HEK293 (cell line): ENCODE results near the gene PIM3.

Experiments used
- GLIS1 ChIP-seq: fragments of 450-650 bp; formaldehyde crosslinking; IDR thresholded peaks from 2 replicates; pipeline ENCODE4 v1.5.1; 2016; ENCODE audit warnings: missing biosample characterization, missing genetic modification characterization
- KLF16 ChIP-seq: fragments of 450-650 bp; formaldehyde crosslinking; IDR thresholded peaks from 2 replicates; pipeline ENCODE4 v1.5.1; 2017; ENCODE audit warnings: missing biosample characterization, missing genetic modification characterization
- REST ChIP-seq: fragments of 450-650 bp; formaldehyde crosslinking; IDR thresholded peaks from 2 replicates; pipeline ENCODE4 v1.5.1; 2016; ENCODE audit warnings: missing biosample characterization, missing genetic modification characterization
- SALL2 ChIP-seq: fragments of 450-650 bp; formaldehyde crosslinking; IDR thresholded peaks from 2 replicates; pipeline ENCODE4 v1.5.0; 2017; ENCODE audit warnings: missing biosample characterization, mild to moderate bottlenecking, missing genetic modification characterization, borderline replicate concordance
- SP3 ChIP-seq: fragments of 450-650 bp; formaldehyde crosslinking; IDR thresholded peaks from 2 replicates; pipeline ENCODE4 v1.5.1; 2016; ENCODE audit warnings: missing biosample characterization, missing genetic modification characterization
- TRIM28 ChIP-seq: IDR thresholded peaks from 2 replicates; pipeline ENCODE4 v1.6.1; 2011; ENCODE audit warnings: low read length, control low read depth, borderline replicate concordance
- WT1 ChIP-seq: fragments of 450-650 bp; formaldehyde crosslinking; IDR thresholded peaks from 2 replicates; pipeline ENCODE4 v1.5.1; 2016; ENCODE audit warnings: missing biosample characterization, missing genetic modification characterization
- ZBTB10 ChIP-seq: fragments of 450-650 bp; formaldehyde crosslinking; IDR thresholded peaks from 2 replicates; pipeline ENCODE4 v1.5.1; 2016; ENCODE audit warnings: missing biosample characterization, missing genetic modification characterization
- ZIC2 ChIP-seq: fragments of 450-650 bp; formaldehyde crosslinking; IDR thresholded peaks from 2 replicates; pipeline ENCODE4 v1.5.1; 2016; ENCODE audit warnings: missing biosample characterization, missing genetic modification characterization
- ZNF140 ChIP-seq: fragments of 450-650 bp; formaldehyde crosslinking; IDR thresholded peaks from 2 replicates; pipeline ENCODE4 v1.5.1; 2016; ENCODE audit warnings: missing biosample characterization, missing genetic modification characterization
- ZNF24 ChIP-seq: fragments of 450-650 bp; formaldehyde crosslinking; IDR thresholded peaks from 2 replicates; pipeline ENCODE4 v1.5.1; 2016; ENCODE audit warnings: missing biosample characterization, missing genetic modification characterization
- ZNF518A ChIP-seq: fragments of 450-650 bp; formaldehyde crosslinking; conservative IDR thresholded peaks from 2 replicates; pipeline ENCODE4 v1.5.1; 2016; ENCODE audit warnings: low read depth, missing biosample characterization, missing genetic modification characterization
- ZNF596 ChIP-seq: fragments of 450-650 bp; IDR thresholded peaks from 2 replicates; pipeline ENCODE4 v1.5.0; 2018; ENCODE audit warnings: missing biosample characterization, mild to moderate bottlenecking, missing genetic modification characterization, moderate library complexity
- ZNF600 ChIP-seq: fragments of 450-650 bp; formaldehyde crosslinking; IDR thresholded peaks from 2 replicates; pipeline ENCODE4 v1.5.1; 2016; ENCODE audit warnings: missing biosample characterization, missing genetic modification characterization
- ZNF660 ChIP-seq: fragments of 450-650 bp; IDR thresholded peaks from 2 replicates; pipeline ENCODE4 v1.5.1; 2018; ENCODE audit warnings: missing biosample characterization, mild to moderate bottlenecking, missing genetic modification characterization
- TF ChIP-seq, protein P1 (sequence below): fragments of 450-650 bp; formaldehyde crosslinking; IDR thresholded peaks from 2 replicates; pipeline ENCODE4 v1.5.1; 2016; ENCODE audit warnings: missing biosample characterization, missing genetic modification characterization, low read depth
- TF ChIP-seq, protein P2 (sequence below): fragments of 450-650 bp; formaldehyde crosslinking; IDR thresholded peaks from 2 replicates; pipeline ENCODE4 v1.5.1; 2017; ENCODE audit warnings: missing biosample characterization, missing genetic modification characterization
- TF ChIP-seq, protein P3 (sequence below): fragments of 450-650 bp; formaldehyde crosslinking; IDR thresholded peaks from 2 replicates; pipeline ENCODE4 v1.5.1; 2016; ENCODE audit warnings: missing biosample characterization, missing genetic modification characterization
- TF ChIP-seq, protein P4 (sequence below): fragments of 450-650 bp; formaldehyde crosslinking; IDR thresholded peaks from 2 replicates; pipeline ENCODE4 v1.5.1; 2016; ENCODE audit warnings: missing biosample characterization, missing genetic modification characterization

PIM3 gene

DNA sequence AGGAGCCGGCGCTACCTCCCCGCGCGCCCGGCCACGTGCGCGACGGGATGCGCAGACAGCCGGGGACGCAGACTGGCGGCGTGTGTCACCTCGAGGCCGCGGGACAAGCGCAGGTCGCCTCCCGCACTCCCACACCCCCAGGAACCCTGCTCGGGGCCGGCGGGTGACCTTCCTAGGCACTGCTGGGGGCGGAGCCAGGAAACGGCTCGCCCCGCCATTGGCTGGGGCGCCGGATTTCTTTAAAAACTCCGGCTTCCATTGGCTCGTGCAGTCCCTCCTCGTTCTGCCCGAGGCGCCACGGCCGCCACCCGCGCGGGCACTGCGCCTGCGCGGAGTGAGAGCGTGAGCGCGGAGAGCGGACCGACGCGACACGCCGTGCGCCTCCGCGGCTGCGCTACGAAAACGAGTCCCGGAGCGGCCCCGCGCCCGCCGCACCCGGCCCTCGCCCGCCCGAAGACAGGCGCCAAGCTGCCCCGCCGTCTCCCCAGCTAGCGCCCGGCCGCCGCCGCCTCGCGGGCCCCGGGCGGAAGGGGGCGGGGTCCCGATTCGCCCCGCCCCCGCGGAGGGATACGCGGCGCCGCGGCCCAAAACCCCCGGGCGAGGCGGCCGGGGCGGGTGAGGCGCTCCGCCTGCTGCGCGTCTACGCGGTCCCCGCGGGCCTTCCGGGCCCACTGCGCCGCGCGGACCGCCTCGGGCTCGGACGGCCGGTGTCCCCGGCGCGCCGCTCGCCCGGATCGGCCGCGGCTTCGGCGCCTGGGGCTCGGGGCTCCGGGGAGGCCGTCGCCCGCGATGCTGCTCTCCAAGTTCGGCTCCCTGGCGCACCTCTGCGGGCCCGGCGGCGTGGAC is at the start of gene PIM3 (continued):
- TF ChIP-seq ZIC2 (tag by site-specific recombination), result peak; percentile 89
- TF ChIP-seq REST (tag by site-specific recombination), result no peak
- TF ChIP-seq, protein P1, sequence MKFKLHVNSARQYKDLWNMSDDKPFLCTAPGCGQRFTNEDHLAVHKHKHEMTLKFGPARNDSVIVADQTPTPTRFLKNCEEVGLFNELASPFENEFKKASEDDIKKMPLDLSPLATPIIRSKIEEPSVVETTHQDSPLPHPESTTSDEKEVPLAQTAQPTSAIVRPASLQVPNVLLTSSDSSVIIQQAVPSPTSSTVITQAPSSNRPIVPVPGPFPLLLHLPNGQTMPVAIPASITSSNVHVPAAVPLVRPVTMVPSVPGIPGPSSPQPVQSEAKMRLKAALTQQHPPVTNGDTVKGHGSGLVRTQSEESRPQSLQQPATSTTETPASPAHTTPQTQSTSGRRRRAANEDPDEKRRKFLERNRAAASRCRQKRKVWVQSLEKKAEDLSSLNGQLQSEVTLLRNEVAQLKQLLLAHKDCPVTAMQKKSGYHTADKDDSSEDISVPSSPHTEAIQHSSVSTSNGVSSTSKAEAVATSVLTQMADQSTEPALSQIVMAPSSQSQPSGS (tag by site-specific recombination), result no peak
- no peak for TF ChIP-seq ZNF518A (tag by site-specific recombination)
- TF ChIP-seq ZNF660, result peak; percentile 31; the same call in 1 of the 2 replicates
- TF ChIP-seq, protein P2, sequence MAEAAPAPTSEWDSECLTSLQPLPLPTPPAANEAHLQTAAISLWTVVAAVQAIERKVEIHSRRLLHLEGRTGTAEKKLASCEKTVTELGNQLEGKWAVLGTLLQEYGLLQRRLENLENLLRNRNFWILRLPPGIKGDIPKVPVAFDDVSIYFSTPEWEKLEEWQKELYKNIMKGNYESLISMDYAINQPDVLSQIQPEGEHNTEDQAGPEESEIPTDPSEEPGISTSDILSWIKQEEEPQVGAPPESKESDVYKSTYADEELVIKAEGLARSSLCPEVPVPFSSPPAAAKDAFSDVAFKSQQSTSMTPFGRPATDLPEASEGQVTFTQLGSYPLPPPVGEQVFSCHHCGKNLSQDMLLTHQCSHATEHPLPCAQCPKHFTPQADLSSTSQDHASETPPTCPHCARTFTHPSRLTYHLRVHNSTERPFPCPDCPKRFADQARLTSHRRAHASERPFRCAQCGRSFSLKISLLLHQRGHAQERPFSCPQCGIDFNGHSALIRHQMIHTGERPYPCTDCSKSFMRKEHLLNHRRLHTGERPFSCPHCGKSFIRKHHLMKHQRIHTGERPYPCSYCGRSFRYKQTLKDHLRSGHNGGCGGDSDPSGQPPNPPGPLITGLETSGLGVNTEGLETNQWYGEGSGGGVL (tag by site-specific recombination), result peak; percentile 56; the same call in 1 of the 2 replicates
- no peak for TF ChIP-seq ZNF600 (tag by site-specific recombination)
- TF ChIP-seq ZNF140 (tag by site-specific recombination), result no peak
- TF ChIP-seq ZNF24 (tag by site-specific recombination), result no peak
- TF ChIP-seq TRIM28, result 0 out of 2 replicates have a peak, but pooled peaks have one; percentile 33
- peak; percentile 58; the same call in 1 of the 2 replicates for TF ChIP-seq SP3
- no peak for TF ChIP-seq SALL2 (tag by site-specific recombination)
- TF ChIP-seq WT1 (tag by site-specific recombination), result 0 out of 2 replicates have a peak, but pooled peaks have one; percentile 6
- TF ChIP-seq, protein P3, sequence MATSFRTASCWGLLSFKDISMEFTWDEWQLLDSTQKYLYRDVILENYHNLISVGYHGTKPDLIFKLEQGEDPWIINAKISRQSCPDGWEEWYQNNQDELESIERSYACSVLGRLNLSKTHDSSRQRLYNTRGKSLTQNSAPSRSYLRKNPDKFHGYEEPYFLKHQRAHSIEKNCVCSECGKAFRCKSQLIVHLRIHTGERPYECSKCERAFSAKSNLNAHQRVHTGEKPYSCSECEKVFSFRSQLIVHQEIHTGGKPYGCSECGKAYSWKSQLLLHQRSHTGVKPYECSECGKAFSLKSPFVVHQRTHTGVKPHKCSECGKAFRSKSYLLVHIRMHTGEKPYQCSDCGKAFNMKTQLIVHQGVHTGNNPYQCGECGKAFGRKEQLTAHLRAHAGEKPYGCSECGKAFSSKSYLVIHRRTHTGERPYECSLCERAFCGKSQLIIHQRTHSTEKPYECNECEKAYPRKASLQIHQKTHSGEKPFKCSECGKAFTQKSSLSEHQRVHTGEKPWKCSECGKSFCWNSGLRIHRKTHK (tag by site-specific recombination), result no peak
- TF ChIP-seq ZBTB10 (tag by site-specific recombination), result no peak
- TF ChIP-seq KLF16 (tag by site-specific recombination), result no peak
- TF ChIP-seq, protein P4, sequence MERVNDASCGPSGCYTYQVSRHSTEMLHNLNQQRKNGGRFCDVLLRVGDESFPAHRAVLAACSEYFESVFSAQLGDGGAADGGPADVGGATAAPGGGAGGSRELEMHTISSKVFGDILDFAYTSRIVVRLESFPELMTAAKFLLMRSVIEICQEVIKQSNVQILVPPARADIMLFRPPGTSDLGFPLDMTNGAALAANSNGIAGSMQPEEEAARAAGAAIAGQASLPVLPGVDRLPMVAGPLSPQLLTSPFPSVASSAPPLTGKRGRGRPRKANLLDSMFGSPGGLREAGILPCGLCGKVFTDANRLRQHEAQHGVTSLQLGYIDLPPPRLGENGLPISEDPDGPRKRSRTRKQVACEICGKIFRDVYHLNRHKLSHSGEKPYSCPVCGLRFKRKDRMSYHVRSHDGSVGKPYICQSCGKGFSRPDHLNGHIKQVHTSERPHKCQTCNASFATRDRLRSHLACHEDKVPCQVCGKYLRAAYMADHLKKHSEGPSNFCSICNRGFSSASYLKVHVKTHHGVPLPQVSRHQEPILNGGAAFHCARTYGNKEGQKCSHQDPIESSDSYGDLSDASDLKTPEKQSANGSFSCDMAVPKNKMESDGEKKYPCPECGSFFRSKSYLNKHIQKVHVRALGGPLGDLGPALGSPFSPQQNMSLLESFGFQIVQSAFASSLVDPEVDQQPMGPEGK (tag by site-specific recombination), result peak; percentile 88
- TF ChIP-seq ZNF596 (tag by site-specific recombination), result peak; percentile 39; the same call in 1 of the 2 replicates
- peak; percentile 95 for TF ChIP-seq GLIS1 (tag by site-specific recombination)
